ENCODE data around the gene SLC29A3.

The SLC29A3 gene

GRCh38 chr10:71317739-71318138 lies 1.3 kb upstream of the SLC29A3 start:
- WGBS, 2 donors (ENCODE audit: extremely low coverage in 2 of 2, insufficient read length in 2 of 2, insufficient replicate concordance in 1 of 2), result no CpG with 5 or more reads among the region's 6 CpGs
- Histone ChIP-seq H2AFZ (ENCODE audit: low read length) (no peak overlapping the region), H4K91ac (ENCODE audit: low read depth, low read length, poor library complexity) (no peak overlapping the region), H3K4me2 (ENCODE audit: insufficient read depth, low read length, poor library complexity, severe bottlenecking) (no peak overlapping the region), H3K18ac (ENCODE audit: low read length) (no peak overlapping the region), H3K9me3 (replicated peaks in 1 of 2; ENCODE audit: control insufficient read depth in 2 of 2, insufficient read depth in 1 of 2, low read depth in 1 of 2, low read length in 2 of 2) (no peaks in the 10 kb centered on the region), H3K9ac (ENCODE audit: low read depth, low read length, poor library complexity) (no peak overlapping the region), H3K14ac (ENCODE audit: low read length) (no peak overlapping the region), H2BK12ac (ENCODE audit: low read length) (no peak overlapping the region), H2BK15ac (ENCODE audit: low read length) (no peak overlapping the region), H4K8ac (ENCODE audit: low read depth, low read length) (no peak overlapping the region), H2BK5ac (ENCODE audit: low read length) (no peak overlapping the region), H2BK120ac (ENCODE audit: low read depth, low read length) (no peak overlapping the region), H2AK5ac (ENCODE audit: low read depth, low read length) (no peak overlapping the region), H3K4me1 (ENCODE audit: control insufficient read depth in 2 of 2, insufficient read depth in 1 of 2, low read depth in 1 of 2, low read length in 2 of 2) (peaks cover 5 to 9% of the 10 kb centered on the region in 2 donors), H3K36me3 (replicated peaks in 1 of 2; ENCODE audit: control insufficient read depth in 2 of 2, insufficient read depth in 2 of 2, low read length in 2 of 2) (no peaks in the 10 kb centered on the region), H3K27me3 (ENCODE audit: control insufficient read depth in 3 of 3, insufficient read depth in 3 of 3, low read depth in 1 of 3, low read length in 3 of 3) (peaks cover 0 to 22% (median 0%) of the 10 kb centered on the region in 3 experiments), H3K23ac (ENCODE audit: low read depth, low read length, poor library complexity) (no peak overlapping the region), H3K27ac (replicated peaks; ENCODE audit: low read length) (no peak overlapping the region), H3K4ac (ENCODE audit: low read length) (no peak overlapping the region), H3K79me1 (ENCODE audit: low read depth, low read length) (peaks cover 2% of the 10 kb centered on the region), H3K4me3 (ENCODE audit: low read length in 2 of 2) (no peak overlapping the region)
- DNase-seq (ENCODE audit: low spot score), result no peak

- peak overlapping the region; percentile 45 for H3K23ac ChIP-seq (ENCODE audit: low read depth, low read length, poor library complexity)
- H3K4me1 ChIP-seq (ENCODE audit: control insufficient read depth in 2 of 2, insufficient read depth in 1 of 2, low read depth in 1 of 2, low read length in 2 of 2), result peaks cover 5 to 6% of the 10 kb centered on the region in 2 donors
- H3K4me3 ChIP-seq (ENCODE audit: low read length in 2 of 2), result peak overlapping the region; percentile 55 to 89
- H2BK120ac ChIP-seq (ENCODE audit: low read depth, low read length), result no peak overlapping the region
- H4K91ac ChIP-seq (ENCODE audit: low read depth, low read length, poor library complexity), result no peak overlapping the region
- peak overlapping the region; percentile 87 for H3K4me2 ChIP-seq (ENCODE audit: insufficient read depth, low read length, poor library complexity, severe bottlenecking)
- peak overlapping the region; percentile 36 for H3K18ac ChIP-seq (ENCODE audit: low read length)
- H3K27me3 ChIP-seq (ENCODE audit: control insufficient read depth in 3 of 3, insufficient read depth in 3 of 3, low read depth in 1 of 3, low read length in 3 of 3), result peaks cover 0 to 13% (median 0%) of the 10 kb centered on the region in 3 experiments
- WGBS, 2 donors (ENCODE audit: extremely low coverage in 2 of 2, insufficient read length in 2 of 2, insufficient replicate concordance in 1 of 2), result no CpG with 5 or more reads among the region's 8 CpGs
- H3K4ac ChIP-seq (ENCODE audit: low read length), result no peak overlapping the region
- H2BK15ac ChIP-seq (ENCODE audit: low read length), result no peak overlapping the region
- no peak overlapping the region for H2BK12ac ChIP-seq (ENCODE audit: low read length)
- peaks cover 2% of the 10 kb centered on the region for H3K79me1 ChIP-seq (ENCODE audit: low read depth, low read length)
- H2BK5ac ChIP-seq (ENCODE audit: low read length), result no peak overlapping the region
- H2AFZ ChIP-seq (ENCODE audit: low read length), result peak overlapping the region; percentile 94
- H3K27ac ChIP-seq (replicated peaks; ENCODE audit: low read length), result no peak overlapping the region
- no peak overlapping the region for H4K8ac ChIP-seq (ENCODE audit: low read depth, low read length)
- no peak for DNase-seq (ENCODE audit: low spot score)
- no peak overlapping the region for H2AK5ac ChIP-seq (ENCODE audit: low read depth, low read length)
- no peaks in the 10 kb centered on the region for H3K9me3 ChIP-seq (replicated peaks in 1 of 2; ENCODE audit: control insufficient read depth in 2 of 2, insufficient read depth in 1 of 2, low read depth in 1 of 2, low read length in 2 of 2)
- peak overlapping the region; percentile 81 for H3K9ac ChIP-seq (ENCODE audit: low read depth, low read length, poor library complexity)
- peaks cover 0 to 4% of the 10 kb centered on the region in 2 donors for H3K36me3 ChIP-seq (replicated peaks in 1 of 2; ENCODE audit: control insufficient read depth in 2 of 2, insufficient read depth in 2 of 2, low read length in 2 of 2)
- peak overlapping the region; percentile 1 for H3K14ac ChIP-seq (ENCODE audit: low read length)
These were observed 837 bp downstream of the SLC29A3 start for GRCh38 chr10:71319800-71320392.

- WGBS, 2 donors (ENCODE audit: extremely low coverage in 2 of 2, insufficient read length in 2 of 2, insufficient replicate concordance in 1 of 2), result no CpG with 5 or more reads among the region's 5 CpGs
- Histone ChIP-seq H2BK15ac (ENCODE audit: low read length) (no peak overlapping the region), H3K4me2 (ENCODE audit: insufficient read depth, low read length, poor library complexity, severe bottlenecking) (no peak overlapping the region), H3K4me1 (ENCODE audit: control insufficient read depth in 2 of 2, insufficient read depth in 1 of 2, low read depth in 1 of 2, low read length in 2 of 2) (peaks cover 5 to 6% of the 10 kb centered on the region in 2 donors), H2BK5ac (ENCODE audit: low read length) (no peak overlapping the region), H2BK12ac (ENCODE audit: low read length) (no peak overlapping the region), H2BK120ac (ENCODE audit: low read depth, low read length) (no peak overlapping the region), H4K8ac (ENCODE audit: low read depth, low read length) (no peak overlapping the region), H3K9me3 (replicated peaks in 1 of 2; ENCODE audit: control insufficient read depth in 2 of 2, insufficient read depth in 1 of 2, low read depth in 1 of 2, low read length in 2 of 2) (no peaks in the 10 kb centered on the region), H3K4ac (ENCODE audit: low read length) (no peak overlapping the region), H3K27me3 (ENCODE audit: control insufficient read depth in 3 of 3, insufficient read depth in 3 of 3, low read depth in 1 of 3, low read length in 3 of 3) (peaks cover 0 to 12% (median 0%) of the 10 kb centered on the region in 3 experiments), H4K91ac (ENCODE audit: low read depth, low read length, poor library complexity) (no peak overlapping the region), H3K18ac (ENCODE audit: low read length) (no peak overlapping the region), H2AK5ac (ENCODE audit: low read depth, low read length) (no peak overlapping the region), H3K14ac (ENCODE audit: low read length) (no peak overlapping the region), H3K27ac (replicated peaks; ENCODE audit: low read length) (no peak overlapping the region), H2AFZ (ENCODE audit: low read length) (no peak overlapping the region), H3K36me3 (replicated peaks in 1 of 2; ENCODE audit: control insufficient read depth in 2 of 2, insufficient read depth in 2 of 2, low read length in 2 of 2) (peaks cover 0 to 4% of the 10 kb centered on the region in 2 donors), H3K23ac (ENCODE audit: low read depth, low read length, poor library complexity) (no peak overlapping the region), H3K4me3 (ENCODE audit: low read length in 2 of 2) (no peak overlapping the region), H3K79me1 (ENCODE audit: low read depth, low read length) (peaks cover 2% of the 10 kb centered on the region), H3K9ac (ENCODE audit: low read depth, low read length, poor library complexity) (no peak overlapping the region)
- DNase-seq (ENCODE audit: low spot score), result no peak
These were observed 1.5 kb downstream of the SLC29A3 start for GRCh38 chr10:71320592-71320991.

GRCh38 chr10:71321386-71321785 lies 2.3 kb downstream of the SLC29A3 start:
- H3K4me1 ChIP-seq (ENCODE audit: control insufficient read depth in 2 of 2, insufficient read depth in 1 of 2, low read depth in 1 of 2, low read length in 2 of 2), result peaks cover 5% of the 10 kb centered on the region in 2 donors
- no peak overlapping the region for H4K8ac ChIP-seq (ENCODE audit: low read depth, low read length)
- H2AFZ ChIP-seq (ENCODE audit: low read length), result no peak overlapping the region
- no peak overlapping the region for H2BK5ac ChIP-seq (ENCODE audit: low read length)
- no peak overlapping the region for H3K23ac ChIP-seq (ENCODE audit: low read depth, low read length, poor library complexity)
- H3K79me1 ChIP-seq (ENCODE audit: low read depth, low read length), result peaks cover 2% of the 10 kb centered on the region
- H3K27me3 ChIP-seq (ENCODE audit: control insufficient read depth in 3 of 3, insufficient read depth in 3 of 3, low read depth in 1 of 3, low read length in 3 of 3), result peaks cover 0 to 8% (median 0%) of the 10 kb centered on the region in 3 experiments
- H3K18ac ChIP-seq (ENCODE audit: low read length), result no peak overlapping the region
- H2BK15ac ChIP-seq (ENCODE audit: low read length), result no peak overlapping the region
- no peak for DNase-seq (ENCODE audit: low spot score)
- no peak overlapping the region for H3K9ac ChIP-seq (ENCODE audit: low read depth, low read length, poor library complexity)
- no peak overlapping the region for H3K4me2 ChIP-seq (ENCODE audit: insufficient read depth, low read length, poor library complexity, severe bottlenecking)
- H2BK120ac ChIP-seq (ENCODE audit: low read depth, low read length), result no peak overlapping the region
- H3K27ac ChIP-seq (replicated peaks; ENCODE audit: low read length), result no peak overlapping the region
- no peak overlapping the region for H3K14ac ChIP-seq (ENCODE audit: low read length)
- H4K91ac ChIP-seq (ENCODE audit: low read depth, low read length, poor library complexity), result no peak overlapping the region
- no peak overlapping the region for H3K4me3 ChIP-seq (ENCODE audit: low read length in 2 of 2)
- H3K4ac ChIP-seq (ENCODE audit: low read length), result no peak overlapping the region
- H3K36me3 ChIP-seq (replicated peaks in 1 of 2; ENCODE audit: control insufficient read depth in 2 of 2, insufficient read depth in 2 of 2, low read length in 2 of 2), result peaks cover 0 to 4% of the 10 kb centered on the region in 2 donors
- no CpG with 5 or more reads among the region's 1 CpG for WGBS, 2 donors (ENCODE audit: extremely low coverage in 2 of 2, insufficient read length in 2 of 2, insufficient replicate concordance in 1 of 2)
- no peaks in the 10 kb centered on the region for H3K9me3 ChIP-seq (replicated peaks in 1 of 2; ENCODE audit: control insufficient read depth in 2 of 2, insufficient read depth in 1 of 2, low read depth in 1 of 2, low read length in 2 of 2)
- no peak overlapping the region for H2BK12ac ChIP-seq (ENCODE audit: low read length)
- peak overlapping the region; percentile 48 for H2AK5ac ChIP-seq (ENCODE audit: low read depth, low read length)
